Measurements from ENCODE around the gene ZFP37. TPM values are rescaled to one million over a fixed set of nuclear protein-coding genes. Genes with fewer than 3 reads are reported as not detected.

ZFP37 gene
- total and polyA plus RNA-seq, 8 donors: 0.34 to 1.6 (median 1.2) TPM

DNA sequence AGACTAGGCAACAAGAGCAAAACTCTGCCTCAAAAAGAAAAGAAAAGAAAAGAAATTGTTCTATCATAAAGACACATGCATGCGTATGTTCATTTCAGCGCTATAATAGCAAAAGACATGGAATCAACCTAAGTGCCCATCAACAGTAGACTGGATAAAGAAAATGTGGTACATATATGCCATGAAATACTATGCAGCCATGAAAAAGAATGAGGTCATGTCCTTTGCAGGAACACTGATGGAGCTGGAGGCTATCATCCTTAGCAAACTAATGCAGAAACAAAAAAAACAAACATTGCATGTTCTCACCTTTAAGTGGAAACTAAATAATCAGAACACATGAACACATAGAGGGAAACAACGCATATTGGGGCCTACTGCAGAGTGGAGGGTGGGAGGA, 38.3 kb downstream of the ZFP37 start:
- WGBS, 2 donors: 85 to 91% methylated on average over 3 of the region's 3 CpGs
- Histone ChIP-seq H3K27me3 (no peaks in the 10 kb centered on the region), H3K9me3 (no peaks in the 10 kb centered on the region), H3K27ac (no peak overlapping the region), H3K36me3 (no peaks in the 10 kb centered on the region), H3K4me1 (no peaks in the 10 kb centered on the region), H3K4me3 (no peak overlapping the region)
- intact Hi-C loops (cut with DNase I): no loop called here
- FAIRE-seq: no peak
- TF ChIP-seq, protein P1, sequence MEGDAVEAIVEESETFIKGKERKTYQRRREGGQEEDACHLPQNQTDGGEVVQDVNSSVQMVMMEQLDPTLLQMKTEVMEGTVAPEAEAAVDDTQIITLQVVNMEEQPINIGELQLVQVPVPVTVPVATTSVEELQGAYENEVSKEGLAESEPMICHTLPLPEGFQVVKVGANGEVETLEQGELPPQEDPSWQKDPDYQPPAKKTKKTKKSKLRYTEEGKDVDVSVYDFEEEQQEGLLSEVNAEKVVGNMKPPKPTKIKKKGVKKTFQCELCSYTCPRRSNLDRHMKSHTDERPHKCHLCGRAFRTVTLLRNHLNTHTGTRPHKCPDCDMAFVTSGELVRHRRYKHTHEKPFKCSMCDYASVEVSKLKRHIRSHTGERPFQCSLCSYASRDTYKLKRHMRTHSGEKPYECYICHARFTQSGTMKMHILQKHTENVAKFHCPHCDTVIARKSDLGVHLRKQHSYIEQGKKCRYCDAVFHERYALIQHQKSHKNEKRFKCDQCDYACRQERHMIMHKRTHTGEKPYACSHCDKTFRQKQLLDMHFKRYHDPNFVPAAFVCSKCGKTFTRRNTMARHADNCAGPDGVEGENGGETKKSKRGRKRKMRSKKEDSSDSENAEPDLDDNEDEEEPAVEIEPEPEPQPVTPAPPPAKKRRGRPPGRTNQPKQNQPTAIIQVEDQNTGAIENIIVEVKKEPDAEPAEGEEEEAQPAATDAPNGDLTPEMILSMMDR (IDR thresholded peaks at IDR 0.05): no peak
- ATAC-seq: no peak
- DNase-seq: no peak

DNA sequence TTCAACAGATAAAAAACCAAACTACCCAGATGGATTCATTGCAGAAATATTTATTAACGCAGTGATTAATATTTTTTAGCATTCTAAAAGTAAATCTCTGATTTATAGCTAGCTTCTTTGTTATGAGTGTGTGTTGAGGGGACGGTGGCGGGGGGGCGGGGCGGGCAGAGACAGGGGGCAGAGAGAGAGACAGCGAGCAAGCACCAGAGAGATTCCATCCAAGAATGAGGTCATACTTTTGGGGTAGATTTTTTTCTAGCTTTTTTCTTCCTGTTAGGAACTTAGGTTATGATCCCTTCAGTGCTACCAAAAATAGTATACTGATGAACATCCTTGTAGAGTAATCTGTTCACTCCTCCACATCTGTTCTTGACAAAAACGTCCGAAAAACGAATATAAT, 44.0 kb downstream of the ZFP37 start:
- Histone ChIP-seq H3K4me1 (no peaks in the 10 kb centered on the region), H3K27me3 (no peaks in the 10 kb centered on the region), H3K36me3 (no peaks in the 10 kb centered on the region), H3K4me3 (peak overlapping the region in 2 of 4 donors; percentile 31 to 37), H3K27ac (no peak overlapping the region), H3K9me3 (no peaks in the 10 kb centered on the region)
- FAIRE-seq (no peak), ATAC-seq (no peak), DNase-seq (no peak)
- TF ChIP-seq, protein P1 (IDR thresholded peaks at IDR 0.05): no peak
- 9 to 21% methylated on average over 9 of the region's 9 CpGs for WGBS, 2 donors
- intact Hi-C loops (cut with DNase I): no loop called here

DNA sequence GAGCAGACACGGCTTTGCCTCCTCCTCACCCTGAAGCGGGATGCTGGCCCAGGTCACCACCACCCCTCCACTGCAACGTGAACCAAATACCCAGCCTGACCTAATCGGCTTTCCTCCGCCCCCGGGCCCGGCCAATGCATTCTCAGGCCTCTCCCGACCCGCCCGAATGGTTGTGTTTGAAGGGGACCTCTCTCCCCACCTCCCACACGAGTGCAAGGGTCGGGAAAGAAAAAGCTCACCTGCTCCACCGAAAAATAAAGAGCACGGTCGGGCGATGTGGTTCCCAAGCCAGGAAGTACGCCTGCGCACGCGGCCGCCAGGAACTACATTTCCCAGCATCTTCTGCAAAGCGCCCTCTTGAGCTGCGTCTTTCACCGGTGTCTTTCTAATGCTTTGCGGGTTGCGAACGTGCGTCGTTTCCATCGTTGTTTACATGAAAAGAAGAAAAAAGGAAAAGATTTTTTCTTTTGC, 44.6 kb downstream of the ZFP37 start, which contains the start of gene ZNF883:
Gene ZNF883 (minus strand): TSS at position 282 of the 471 bp plus-strand sequence.
- Histone ChIP-seq H3K4me3 (peak within 1 kb of the TSS in 3 of 4 donors; percentile 10 to 37 (median 31)), H3K9me3 (no peaks in the 10 kb centered on the region), H3K4me1 (no peaks in the 10 kb centered on the region), H3K36me3 (no peaks in the 10 kb centered on the region), H3K27me3 (no peaks in the 10 kb centered on the region), H3K27ac (no peak within 1 kb of the TSS)
- WGBS, 2 donors: 3% methylated on average over 30 of the region's 30 CpGs
- DNase-seq (peak; percentile 41 to 68 (median 60)), ATAC-seq (peak; percentile 70 to 94 (median 92)), FAIRE-seq (no peak)
- intact Hi-C loops (cut with DNase I): no loop called here
- TF ChIP-seq, protein P1 (IDR thresholded peaks at IDR 0.05): no peak

DNA sequence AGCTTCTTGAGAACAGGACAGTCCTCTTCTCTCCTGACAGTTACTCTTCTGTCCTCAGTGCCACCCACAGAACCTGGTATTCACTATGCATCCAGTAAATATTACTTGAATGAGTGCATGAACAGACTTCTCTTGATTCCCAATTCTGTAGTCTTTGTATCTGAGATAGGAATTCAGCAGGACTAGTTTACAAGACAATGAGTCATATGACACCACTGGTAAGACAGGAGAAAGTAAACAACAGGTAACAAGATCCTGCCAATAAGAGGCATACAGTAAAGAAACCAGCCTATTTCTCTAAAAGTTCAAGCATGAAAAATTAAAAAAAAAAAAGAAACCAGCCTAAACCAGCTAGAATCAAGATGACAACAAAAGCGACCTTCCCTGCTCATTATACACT, 50.7 kb downstream of the ZFP37 start:
- TF ChIP-seq, protein P1 (IDR thresholded peaks at IDR 0.05): no peak
- Histone ChIP-seq H3K9me3 (no peaks in the 10 kb centered on the region), H3K27me3 (no peaks in the 10 kb centered on the region), H3K4me3 (no peak overlapping the region), H3K4me1 (no peaks in the 10 kb centered on the region), H3K36me3 (no peaks in the 10 kb centered on the region), H3K27ac (no peak overlapping the region)
- 39 to 54% methylated on average over 1 of the region's 1 CpG for WGBS, 2 donors
- DNase-seq (no peak), FAIRE-seq (no peak), ATAC-seq (no peak)
- intact Hi-C loops (cut with DNase I): no loop called here

DNA sequence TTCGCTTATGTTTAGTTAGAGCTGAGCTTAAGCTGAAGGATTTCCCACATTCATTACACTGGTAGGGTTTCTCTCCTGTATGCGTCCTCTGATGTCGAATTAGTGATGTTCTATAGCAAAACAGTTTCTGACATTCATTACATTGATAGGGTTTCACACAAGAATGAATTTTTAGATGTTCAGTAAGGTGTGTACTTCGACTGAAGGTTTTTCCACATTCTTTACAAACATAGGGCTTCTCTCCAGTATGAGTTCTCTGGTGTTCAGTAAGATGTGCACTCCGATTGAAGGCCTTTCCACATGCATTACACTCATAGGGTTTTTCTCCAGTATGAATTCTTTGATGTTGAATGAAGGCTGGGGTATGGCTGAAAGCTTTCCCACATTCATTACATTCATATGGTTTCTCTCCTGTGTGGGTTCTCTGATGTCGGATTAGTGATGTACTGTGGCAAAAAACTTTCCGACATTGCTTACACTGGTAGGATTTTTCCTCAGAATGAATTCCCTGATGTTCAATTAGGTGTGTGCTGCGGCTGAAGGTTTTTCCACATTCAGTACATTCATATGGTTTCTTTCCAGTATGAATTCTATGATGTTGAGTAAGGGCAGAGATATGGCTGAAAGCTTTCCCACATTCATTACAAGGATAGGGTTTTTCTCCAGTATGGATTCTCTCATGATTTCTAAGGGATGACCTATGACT, 59.1 kb downstream of the ZFP37 start:
- peaks cover 0 to 15% (median 0%) of the 10 kb centered on the region in 3 donors for H3K36me3 ChIP-seq
- TF ChIP-seq, protein P1 (IDR thresholded peaks at IDR 0.05): no peak
- 87 to 92% methylated on average over 8 of the region's 8 CpGs for WGBS, 2 donors
- H3K9me3 ChIP-seq: peaks cover 0 to 7% (median 1%) of the 10 kb centered on the region in 4 donors
- no peak for DNase-seq
- H3K27ac ChIP-seq: no peak overlapping the region
- no peak overlapping the region for H3K4me3 ChIP-seq
- intact Hi-C loops (cut with DNase I): no loop called here
- no peak for FAIRE-seq
- ATAC-seq: no peak
- H3K4me1 ChIP-seq: no peaks in the 10 kb centered on the region
- H3K27me3 ChIP-seq: peaks cover 0 to 6% (median 0%) of the 10 kb centered on the region in 4 donors

Measured in pancreas (tissue), 10 donors.